Activated naive CD4-positive, alpha-beta T cell treated with anti-CD3 and anti-CD28 coated beads, Interleukin-2, amount 10 ng/mL, durations not matched to agents 7 days and 5 days (primary cell): ENCODE data around the gene ELMO1.

Experiments
- CTCF ChIA-PET: fragments of 350-600 bp; sonication (Branson Sonifier 250); formaldehyde crosslinking; loops from one replicate; lab custom pipeline; 2021; ENCODE audit warnings: antibody characterized with exemption; lab: Charles Lee
- DNase-seq: peaks from one replicate; pipeline ENCODE4 v3.0.0-alpha.2; 2020
- H3K27ac Mint-ChIP-seq: one replicate; pipeline ENCODE4 v1.8.0; 2021; ENCODE audit warnings: mild to moderate bottlenecking, moderate library complexity, mixed read lengths
- H3K27me3 Mint-ChIP-seq: one replicate; pipeline ENCODE4 v1.8.0; 2021; ENCODE audit warnings: mild to moderate bottlenecking, mixed read lengths
- H3K36me3 Mint-ChIP-seq: one replicate; pipeline ENCODE4 v1.8.0; 2021; ENCODE audit warnings: mixed read lengths
- H3K4me1 Mint-ChIP-seq: one replicate; pipeline ENCODE4 v1.8.0; 2021; ENCODE audit warnings: mixed read lengths
- H3K4me3 Mint-ChIP-seq: one replicate; pipeline ENCODE4 v1.8.0; 2021; ENCODE audit warnings: mild to moderate bottlenecking, moderate library complexity, mixed read lengths
- H3K9me3 Mint-ChIP-seq: one replicate; pipeline ENCODE4 v1.8.0; 2021; ENCODE audit warnings: mixed read lengths

Gene ELMO1

DNA sequence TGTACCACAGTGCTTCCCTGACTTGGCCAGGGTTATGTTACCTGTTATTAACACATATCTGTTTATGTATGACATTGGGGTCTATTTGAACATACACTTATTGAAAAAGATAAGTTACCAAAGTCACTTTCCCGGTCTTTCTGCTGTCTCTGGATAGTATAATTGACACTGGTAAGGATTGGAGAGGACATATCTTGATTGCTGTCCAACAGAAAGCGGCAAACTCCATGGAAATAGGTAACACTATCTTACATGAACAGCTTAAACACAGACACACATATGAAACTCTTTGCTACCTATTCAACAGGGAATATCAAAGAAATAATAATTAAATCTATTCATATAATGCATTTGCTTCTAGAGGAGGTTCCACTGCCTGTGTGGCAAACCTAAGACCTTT is 441.9 kb downstream of the ELMO1 start:
- H3K4me1 Mint-ChIP-seq = no peaks in the 10 kb centered on the region
- CTCF ChIA-PET = interaction anchor here (1.4 kb wide), 1 partner anchor 9 kb away, joined by 6 read pairs; no protein-coding TSS in a partner anchor
- no peak overlapping the region for H3K4me3 Mint-ChIP-seq
- no peak overlapping the region for H3K27ac Mint-ChIP-seq
- peaks cover 38% of the 10 kb centered on the region for H3K36me3 Mint-ChIP-seq
- DNase-seq = no peak
- H3K27me3 Mint-ChIP-seq = no peaks in the 10 kb centered on the region
- H3K9me3 Mint-ChIP-seq = peaks cover 3% of the 10 kb centered on the region

DNA sequence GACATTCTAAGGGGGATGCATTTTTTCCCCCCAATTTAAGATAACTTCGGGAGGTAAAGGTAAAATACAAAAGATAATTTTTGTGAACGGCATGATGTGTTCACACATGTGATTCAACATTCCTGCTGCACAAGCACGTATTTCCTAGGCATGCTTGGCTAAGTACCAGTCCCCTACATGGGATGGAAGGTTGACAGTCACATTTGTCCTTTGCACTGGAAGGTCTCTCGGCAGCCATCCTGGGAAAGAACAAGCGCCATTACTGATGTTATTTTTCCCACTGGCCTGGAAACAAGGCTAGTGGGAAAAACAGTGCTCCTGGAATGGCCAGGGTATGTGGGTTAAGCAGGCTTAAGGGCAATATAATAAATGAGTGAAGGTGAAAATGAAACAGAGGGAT is 448.2 kb downstream of the ELMO1 start:
- Mint-ChIP-seq H3K27ac (peak overlapping the region; percentile 76), H3K9me3 (peaks cover 6% of the 10 kb centered on the region), H3K36me3 (peaks cover 29% of the 10 kb centered on the region), H3K4me3 (no peak overlapping the region), H3K4me1 (no peaks in the 10 kb centered on the region), H3K27me3 (no peaks in the 10 kb centered on the region)
- CTCF ChIA-PET = no interaction called here
- no peak for DNase-seq

DNA sequence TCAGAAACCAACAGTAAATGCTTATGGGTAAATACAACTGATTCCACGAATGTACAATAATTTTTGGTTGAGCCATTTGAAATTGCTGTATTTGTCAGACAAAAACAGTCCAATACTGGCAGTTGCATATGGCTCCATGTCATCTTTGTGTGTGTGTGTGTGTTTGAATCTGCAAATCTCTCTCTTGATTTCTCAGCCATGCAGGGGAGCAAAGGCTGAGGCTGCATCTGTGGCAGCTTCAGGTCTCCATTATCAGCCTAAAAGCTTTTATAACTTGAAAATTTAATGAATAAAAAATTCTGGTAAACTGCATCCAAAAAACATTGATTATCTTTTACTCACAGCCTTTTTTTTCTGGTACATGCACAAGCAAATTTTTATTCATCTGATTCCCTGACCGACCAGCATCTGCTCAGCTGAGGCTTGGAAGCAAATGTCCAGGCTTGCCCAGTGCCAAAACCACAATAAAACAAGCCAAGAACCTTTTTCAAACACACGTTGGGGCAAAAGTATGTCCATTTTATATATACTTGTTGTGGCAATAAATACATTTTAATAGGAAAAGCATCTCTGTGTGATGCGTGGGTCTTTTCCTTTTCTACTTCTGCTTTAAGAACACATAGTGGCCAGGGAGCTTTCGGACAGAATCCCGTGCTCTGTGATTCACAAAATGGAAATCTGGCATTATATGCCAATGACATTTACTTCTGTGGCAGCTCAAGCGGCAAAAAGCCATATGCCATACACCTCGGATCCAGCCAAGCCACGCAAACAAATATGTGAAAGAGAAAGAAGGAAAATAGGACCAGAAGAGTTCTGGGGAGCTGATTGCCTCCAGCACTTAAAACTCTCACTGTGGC is 448.8 kb downstream of the ELMO1 start:
- H3K4me3 Mint-ChIP-seq = no peak overlapping the region
- H3K27ac Mint-ChIP-seq = no peak overlapping the region
- H3K4me1 Mint-ChIP-seq = no peaks in the 10 kb centered on the region
- H3K36me3 Mint-ChIP-seq = peaks cover 29% of the 10 kb centered on the region
- no peaks in the 10 kb centered on the region for H3K27me3 Mint-ChIP-seq
- H3K9me3 Mint-ChIP-seq = peaks cover 6% of the 10 kb centered on the region
- CTCF ChIA-PET = no interaction called here
- DNase-seq = no peak

DNA sequence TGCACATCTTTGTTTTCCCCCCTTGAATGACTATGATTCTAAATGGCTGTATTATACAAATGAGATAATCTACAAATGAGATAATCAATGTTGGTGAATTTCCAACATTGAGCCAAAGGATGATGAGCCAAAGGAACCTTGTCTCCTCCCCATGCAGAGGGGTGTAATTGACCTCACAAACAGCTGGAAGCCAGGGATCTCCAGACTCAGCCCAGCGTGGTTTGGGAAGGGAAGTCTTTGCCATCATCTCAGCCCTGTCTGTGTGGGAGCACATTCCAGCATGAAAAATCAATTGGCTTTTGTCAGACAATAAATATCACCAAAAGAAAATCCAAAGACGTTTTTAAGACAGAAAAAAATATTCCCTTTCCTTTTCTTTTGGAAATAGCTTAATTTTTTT is 452.9 kb downstream of the ELMO1 start:
- Mint-ChIP-seq H3K4me1 (no peaks in the 10 kb centered on the region), H3K36me3 (peaks cover 7% of the 10 kb centered on the region), H3K27me3 (no peaks in the 10 kb centered on the region), H3K9me3 (peaks cover 2% of the 10 kb centered on the region), H3K4me3 (no peak overlapping the region), H3K27ac (no peak overlapping the region)
- CTCF ChIA-PET = interaction anchor here (0.9 to 1.5 kb wide), 2 partner anchors 8 to 10 kb away, joined by 4 to 6 read pairs; no protein-coding TSS in a partner anchor
- no peak for DNase-seq

DNA sequence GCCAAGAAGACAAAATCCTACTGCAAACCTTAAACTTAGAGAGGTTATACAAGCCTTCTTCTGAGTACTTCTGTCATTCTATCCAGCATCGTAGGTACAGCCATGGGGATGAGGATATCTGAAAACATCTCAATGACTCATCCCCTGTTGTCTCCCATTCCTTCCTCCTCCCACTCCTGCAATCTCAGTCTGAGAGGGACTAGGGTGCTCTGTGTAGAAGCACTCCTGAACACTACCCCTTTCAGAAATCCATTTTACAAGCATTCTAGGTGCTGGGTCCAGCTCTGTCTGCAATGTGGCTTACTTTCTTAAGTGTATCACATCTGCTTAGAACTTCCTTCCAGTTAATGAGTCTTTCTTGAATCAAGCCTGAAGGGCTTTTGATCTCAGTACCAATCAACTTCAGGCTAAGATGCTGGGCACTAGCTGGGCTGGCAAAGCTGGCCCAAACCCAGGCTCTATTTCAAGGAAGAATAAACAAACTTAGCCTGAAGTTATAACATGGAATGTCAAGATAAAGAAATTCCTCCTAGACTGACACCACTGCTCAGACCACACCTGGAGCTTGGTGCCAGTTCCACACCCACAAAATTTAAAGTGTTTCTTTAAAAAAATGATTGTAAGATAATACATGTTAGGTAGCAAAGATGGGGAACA is 454.1 kb downstream of the ELMO1 start:
- DNase-seq = no peak
- Mint-ChIP-seq H3K27ac (peak overlapping the region; percentile 35), H3K4me1 (no peaks in the 10 kb centered on the region), H3K27me3 (no peaks in the 10 kb centered on the region), H3K4me3 (no peak overlapping the region), H3K9me3 (peaks cover 2% of the 10 kb centered on the region), H3K36me3 (peaks cover 7% of the 10 kb centered on the region)
- CTCF ChIA-PET = interaction anchor here (1.6 kb wide), 1 partner anchor 187 kb away, joined by 5 read pairs; no protein-coding TSS in a partner anchor

DNA sequence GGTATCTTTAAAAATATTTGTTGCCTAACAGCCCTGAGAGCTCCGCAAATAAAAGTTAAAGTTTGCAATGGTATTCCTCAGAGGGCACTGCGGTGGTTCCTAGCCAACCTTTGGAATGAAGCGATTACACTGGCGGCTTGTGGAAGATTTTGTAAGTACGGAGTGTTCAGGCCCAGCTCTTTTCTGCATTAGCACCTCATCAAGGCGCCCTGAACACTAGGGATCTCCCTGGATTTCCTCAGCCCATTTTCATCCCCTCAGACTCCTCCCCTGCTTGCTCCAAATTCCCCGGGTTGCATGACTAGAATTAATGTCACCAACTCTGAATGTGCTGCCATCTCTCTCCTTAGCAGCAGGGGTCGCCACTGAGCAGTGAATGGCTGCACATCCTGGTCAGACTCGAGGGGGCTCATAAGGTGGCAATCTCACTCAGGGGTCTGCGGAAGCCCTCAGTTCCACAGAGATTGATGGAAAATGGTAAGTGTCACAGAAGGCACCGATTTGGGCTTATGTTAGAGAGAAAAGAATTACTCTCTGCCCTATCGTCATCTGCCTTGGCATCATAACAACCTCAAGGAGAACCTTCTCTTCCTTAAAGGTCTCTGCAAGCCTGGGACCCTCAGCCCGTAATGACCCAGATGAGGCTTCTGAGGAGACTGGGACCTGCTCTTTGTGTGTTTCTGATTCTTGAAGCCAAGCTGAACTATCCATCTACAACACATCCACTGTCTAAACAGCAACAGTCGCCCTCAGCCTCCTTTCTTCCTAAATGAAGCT is 461.5 kb downstream of the ELMO1 start:
- H3K36me3 Mint-ChIP-seq = peaks cover 6% of the 10 kb centered on the region
- no peak overlapping the region for H3K4me3 Mint-ChIP-seq
- CTCF ChIA-PET = interaction anchor here (0.7 to 5.3 kb wide), 18 partner anchors 9 to 265 kb away, joined by 3 to 43 read pairs (median 4); no protein-coding TSS in a partner anchor
- H3K4me1 Mint-ChIP-seq = peaks cover 7% of the 10 kb centered on the region
- no peak overlapping the region for H3K27ac Mint-ChIP-seq
- H3K9me3 Mint-ChIP-seq = peaks cover 2% of the 10 kb centered on the region
- H3K27me3 Mint-ChIP-seq = no peaks in the 10 kb centered on the region
- peak; percentile 67 for DNase-seq

DNA sequence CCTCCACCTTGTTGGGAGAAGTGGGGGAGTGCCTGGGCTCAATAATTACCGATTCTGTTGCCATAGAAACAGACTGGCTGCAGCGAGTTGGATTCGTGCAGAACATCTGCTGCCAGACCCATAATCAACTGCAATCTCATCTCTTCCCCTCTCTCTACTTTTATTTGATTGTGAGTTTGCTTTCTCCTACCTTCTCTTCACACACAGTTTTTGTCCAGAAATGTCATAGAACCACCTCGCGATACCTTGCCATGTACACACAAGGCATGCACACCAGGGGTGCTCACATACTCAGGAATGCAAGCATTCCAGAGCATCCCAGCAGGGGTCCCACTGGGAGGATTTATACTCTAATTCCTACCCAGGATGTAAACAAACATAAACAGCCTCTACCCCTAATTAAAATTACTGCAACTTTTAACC is 462.1 kb downstream of the ELMO1 start:
- H3K4me1 Mint-ChIP-seq = peaks cover 7% of the 10 kb centered on the region
- no peak overlapping the region for H3K27ac Mint-ChIP-seq
- H3K4me3 Mint-ChIP-seq = no peak overlapping the region
- CTCF ChIA-PET = interaction anchor here (0.7 to 5.3 kb wide), 12 partner anchors 9 to 545 kb away, joined by 3 to 43 read pairs (median 4); no protein-coding TSS in a partner anchor
- peaks cover 2% of the 10 kb centered on the region for H3K9me3 Mint-ChIP-seq
- H3K27me3 Mint-ChIP-seq = no peaks in the 10 kb centered on the region
- peaks cover 6% of the 10 kb centered on the region for H3K36me3 Mint-ChIP-seq
- no peak for DNase-seq

DNA sequence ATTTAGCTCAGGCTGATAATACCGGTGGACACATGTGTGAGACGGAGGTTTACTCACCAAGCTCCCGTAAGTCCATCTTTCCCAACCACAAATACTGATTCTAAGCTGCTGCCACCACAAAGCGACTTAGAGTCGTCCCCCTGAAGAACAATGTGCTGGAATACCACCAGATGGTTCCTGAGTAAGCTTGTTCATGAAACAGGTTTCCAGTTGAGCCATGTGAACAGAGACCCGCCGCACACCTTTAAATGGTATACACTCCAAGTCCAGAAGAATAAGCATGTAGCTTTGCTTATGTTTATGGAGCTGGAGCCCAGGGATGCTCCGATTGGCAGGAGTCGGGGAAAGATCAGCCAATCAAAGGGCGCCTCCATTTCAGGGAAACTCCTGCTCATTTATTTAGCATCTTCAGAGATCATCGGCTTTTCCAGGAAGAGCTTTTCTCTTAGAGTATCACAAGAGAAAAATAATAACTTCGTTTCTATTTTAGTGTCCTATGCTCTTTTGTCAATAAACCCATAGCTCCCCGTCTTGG is 462.7 kb downstream of the ELMO1 start:
- Mint-ChIP-seq H3K4me3 (no peak overlapping the region), H3K9me3 (peaks cover 2% of the 10 kb centered on the region), H3K27ac (no peak overlapping the region), H3K36me3 (peaks cover 8% of the 10 kb centered on the region), H3K4me1 (peaks cover 7% of the 10 kb centered on the region), H3K27me3 (no peaks in the 10 kb centered on the region)
- CTCF ChIA-PET = interaction anchor here (1.0 to 5.3 kb wide), 11 partner anchors 9 to 545 kb away, joined by 3 to 43 read pairs (median 4); no protein-coding TSS in a partner anchor
- no peak for DNase-seq

DNA sequence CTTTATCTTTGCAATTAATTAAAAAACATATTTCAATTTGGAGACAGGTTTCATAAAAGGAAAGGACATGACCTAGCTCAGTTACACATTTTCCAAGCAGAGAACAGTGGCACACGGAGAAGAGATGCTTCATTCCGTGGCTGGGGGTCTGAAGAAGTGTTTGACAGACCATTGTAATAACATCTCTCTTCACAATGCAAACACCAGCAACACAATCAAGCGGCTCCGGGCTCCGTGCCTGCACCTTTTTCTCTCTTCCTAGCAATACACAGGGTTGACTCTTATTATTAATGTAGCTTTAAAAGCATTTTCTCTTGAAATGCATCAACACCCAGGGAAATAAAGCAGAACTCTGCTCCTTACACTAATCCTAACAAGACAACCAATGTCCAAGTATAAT is 463.3 kb downstream of the ELMO1 start:
- no peak overlapping the region for H3K4me3 Mint-ChIP-seq
- CTCF ChIA-PET = interaction anchor here (0.6 to 5.3 kb wide), 9 partner anchors 11 to 544 kb away, joined by 3 to 43 read pairs (median 5); no protein-coding TSS in a partner anchor
- no peak for DNase-seq
- peaks cover 7% of the 10 kb centered on the region for H3K4me1 Mint-ChIP-seq
- H3K27ac Mint-ChIP-seq = no peak overlapping the region
- no peaks in the 10 kb centered on the region for H3K27me3 Mint-ChIP-seq
- H3K9me3 Mint-ChIP-seq = peaks cover 2% of the 10 kb centered on the region
- peaks cover 8% of the 10 kb centered on the region for H3K36me3 Mint-ChIP-seq

DNA sequence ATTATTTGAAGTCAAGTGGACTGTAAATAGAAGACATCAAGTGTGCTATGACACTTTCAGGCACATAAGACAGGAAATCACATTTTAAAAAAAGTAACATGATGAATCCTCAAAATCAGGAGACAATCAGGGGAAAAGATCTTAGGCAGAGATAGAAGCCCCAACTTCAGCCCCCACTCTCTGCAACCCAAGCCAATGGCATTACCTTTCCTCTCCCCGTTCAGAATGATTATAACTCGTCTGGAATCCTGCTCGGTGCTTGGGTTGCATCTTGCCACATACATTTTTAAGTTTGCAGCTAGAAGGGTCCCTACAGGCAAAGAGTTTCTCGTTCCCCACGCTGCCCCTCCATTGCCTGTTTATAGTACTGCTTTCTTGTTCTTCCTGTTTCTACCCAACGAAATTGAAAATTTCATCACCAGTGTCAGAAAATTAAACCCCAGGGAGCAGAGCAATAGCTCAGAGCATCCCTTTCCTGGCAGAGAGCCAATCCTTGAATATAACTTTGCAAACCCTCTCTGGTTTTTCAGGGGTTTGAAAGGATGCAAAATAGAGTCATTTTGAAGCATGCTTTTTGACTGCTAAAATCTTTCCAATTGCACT is 463.9 kb downstream of the ELMO1 start:
- CTCF ChIA-PET = interaction anchor here (0.6 to 5.3 kb wide), 6 partner anchors 21 to 314 kb away, joined by 3 to 43 read pairs (median 4); no protein-coding TSS in a partner anchor
- H3K36me3 Mint-ChIP-seq = peaks cover 12% of the 10 kb centered on the region
- peaks cover 7% of the 10 kb centered on the region for H3K4me1 Mint-ChIP-seq
- no peak for DNase-seq
- no peaks in the 10 kb centered on the region for H3K27me3 Mint-ChIP-seq
- H3K4me3 Mint-ChIP-seq = no peak overlapping the region
- peaks cover 2% of the 10 kb centered on the region for H3K9me3 Mint-ChIP-seq
- H3K27ac Mint-ChIP-seq = no peak overlapping the region

DNA sequence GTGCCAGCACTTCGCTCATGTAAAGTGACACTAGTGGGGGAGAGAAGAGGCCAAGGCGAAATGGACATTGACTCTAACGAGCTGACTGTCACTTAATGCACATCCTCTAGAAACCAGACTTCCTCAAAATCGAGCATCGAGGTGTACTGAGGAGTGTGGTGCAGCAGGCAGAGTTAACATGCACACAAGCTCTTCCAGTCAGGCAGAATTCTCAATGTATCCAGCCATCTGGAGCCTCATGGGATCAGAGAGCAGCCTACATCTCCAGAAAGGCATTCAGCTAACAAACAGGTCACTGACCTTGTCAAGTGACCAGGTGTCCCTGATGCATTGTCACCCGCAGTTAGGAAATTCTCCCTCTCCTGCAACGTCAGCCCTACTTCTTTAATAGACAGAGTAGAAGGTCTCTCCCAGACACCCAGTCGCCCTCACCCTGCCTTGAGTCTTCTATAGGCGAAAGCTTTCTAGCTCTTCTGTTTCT is 464.6 kb downstream of the ELMO1 start:
- H3K4me1 Mint-ChIP-seq = peaks cover 7% of the 10 kb centered on the region
- CTCF ChIA-PET = interaction anchor here (1.2 to 5.3 kb wide), 4 partner anchors 22 to 313 kb away, joined by 3 to 43 read pairs (median 4); no protein-coding TSS in a partner anchor
- no peak overlapping the region for H3K4me3 Mint-ChIP-seq
- no peaks in the 10 kb centered on the region for H3K27me3 Mint-ChIP-seq
- DNase-seq = no peak
- peaks cover 14% of the 10 kb centered on the region for H3K36me3 Mint-ChIP-seq
- peaks cover 2% of the 10 kb centered on the region for H3K9me3 Mint-ChIP-seq
- peak overlapping the region; percentile 29 for H3K27ac Mint-ChIP-seq

DNA sequence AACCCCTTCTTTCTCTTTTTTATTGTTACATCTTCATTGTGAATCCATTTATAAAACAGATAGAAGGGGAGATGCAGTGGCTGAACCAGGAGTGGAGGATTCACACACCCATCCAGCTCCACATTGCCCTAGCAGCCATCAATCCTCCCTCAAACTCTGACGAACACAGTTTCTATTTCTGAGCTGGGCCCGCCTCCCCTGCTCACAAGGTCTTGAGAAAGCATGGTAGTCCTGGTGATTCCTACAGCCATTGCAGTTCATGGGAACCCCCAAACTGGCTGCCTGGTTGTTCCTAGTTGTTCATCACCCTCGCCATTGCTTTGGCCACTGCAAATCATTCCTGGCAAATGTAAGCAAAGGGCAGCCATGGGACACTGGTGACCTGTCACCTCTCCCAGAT is 465.9 kb downstream of the ELMO1 start:
- CTCF ChIA-PET = no interaction called here
- Mint-ChIP-seq H3K4me3 (no peak overlapping the region), H3K4me1 (peaks cover 7% of the 10 kb centered on the region), H3K36me3 (peaks cover 14% of the 10 kb centered on the region), H3K27me3 (no peaks in the 10 kb centered on the region), H3K27ac (no peak overlapping the region), H3K9me3 (peaks cover 2% of the 10 kb centered on the region)
- DNase-seq = no peak

DNA sequence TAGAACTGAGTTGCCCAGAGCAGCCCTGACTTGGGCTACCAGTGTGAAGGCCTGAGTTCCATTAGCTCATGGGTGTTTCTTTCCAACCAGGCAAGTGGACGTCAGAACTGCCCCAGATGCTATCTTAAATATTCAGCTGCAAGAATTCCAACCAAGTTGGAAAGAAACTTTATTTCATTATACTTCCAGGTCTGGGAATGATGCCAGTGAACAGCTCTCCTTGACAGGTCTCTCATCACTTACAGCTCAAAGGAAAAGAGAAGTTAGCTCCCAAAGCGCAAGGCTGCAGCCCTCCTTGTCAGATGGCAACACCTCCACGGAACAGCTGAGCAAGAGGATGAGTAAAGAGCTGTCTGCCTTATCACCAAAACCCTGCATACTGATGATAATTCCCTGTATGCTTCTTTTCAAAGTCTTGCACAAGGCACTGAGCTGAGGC is 468.8 kb downstream of the ELMO1 start:
- Mint-ChIP-seq H3K36me3 (peaks cover 31% of the 10 kb centered on the region), H3K27ac (no peak overlapping the region), H3K27me3 (no peaks in the 10 kb centered on the region), H3K4me3 (no peak overlapping the region), H3K4me1 (peaks cover 5% of the 10 kb centered on the region), H3K9me3 (peaks cover 3% of the 10 kb centered on the region)
- no peak for DNase-seq
- CTCF ChIA-PET = interaction anchor here (1.0 to 3.4 kb wide), 2 partner anchors 12 to 298 kb away, joined by 3 to 12 read pairs; no protein-coding TSS in a partner anchor
